ENCODE results near the gene CNTD1.

DNA sequence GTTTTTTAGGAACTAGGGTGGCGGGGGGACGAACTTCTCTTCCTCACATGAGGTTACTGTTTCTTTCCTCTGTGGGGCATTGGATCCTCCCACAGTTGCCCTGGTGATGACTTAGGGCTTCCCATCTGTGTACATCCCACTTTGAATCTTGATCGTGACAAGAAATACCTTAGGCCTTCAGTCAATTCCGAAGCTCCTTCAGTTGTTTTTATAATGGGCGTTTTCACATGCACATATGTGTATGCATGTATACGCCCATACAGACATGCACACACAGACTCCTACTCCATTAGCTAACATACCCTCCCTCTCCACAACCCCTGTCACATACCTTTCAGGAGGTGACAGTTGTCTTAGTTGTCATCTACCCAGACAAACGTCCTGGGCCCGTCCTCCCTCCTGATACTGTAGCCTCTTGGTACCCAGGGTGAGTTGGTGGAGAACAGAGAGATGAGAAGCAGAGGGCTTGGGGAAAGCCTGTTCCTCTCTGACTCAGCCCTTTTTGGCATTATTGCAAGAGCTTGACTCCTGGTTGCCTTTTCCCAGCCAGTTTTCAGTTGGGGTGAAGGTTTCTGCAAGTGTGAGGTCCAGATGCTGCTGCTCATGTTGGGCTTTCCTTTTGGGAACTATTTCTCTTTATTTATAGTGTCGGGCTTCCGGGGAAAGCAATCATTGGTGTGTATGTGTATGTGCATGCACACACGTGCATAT, 43.5 kb downstream of the CNTD1 start:
- TF ChIP-seq, protein P1, sequence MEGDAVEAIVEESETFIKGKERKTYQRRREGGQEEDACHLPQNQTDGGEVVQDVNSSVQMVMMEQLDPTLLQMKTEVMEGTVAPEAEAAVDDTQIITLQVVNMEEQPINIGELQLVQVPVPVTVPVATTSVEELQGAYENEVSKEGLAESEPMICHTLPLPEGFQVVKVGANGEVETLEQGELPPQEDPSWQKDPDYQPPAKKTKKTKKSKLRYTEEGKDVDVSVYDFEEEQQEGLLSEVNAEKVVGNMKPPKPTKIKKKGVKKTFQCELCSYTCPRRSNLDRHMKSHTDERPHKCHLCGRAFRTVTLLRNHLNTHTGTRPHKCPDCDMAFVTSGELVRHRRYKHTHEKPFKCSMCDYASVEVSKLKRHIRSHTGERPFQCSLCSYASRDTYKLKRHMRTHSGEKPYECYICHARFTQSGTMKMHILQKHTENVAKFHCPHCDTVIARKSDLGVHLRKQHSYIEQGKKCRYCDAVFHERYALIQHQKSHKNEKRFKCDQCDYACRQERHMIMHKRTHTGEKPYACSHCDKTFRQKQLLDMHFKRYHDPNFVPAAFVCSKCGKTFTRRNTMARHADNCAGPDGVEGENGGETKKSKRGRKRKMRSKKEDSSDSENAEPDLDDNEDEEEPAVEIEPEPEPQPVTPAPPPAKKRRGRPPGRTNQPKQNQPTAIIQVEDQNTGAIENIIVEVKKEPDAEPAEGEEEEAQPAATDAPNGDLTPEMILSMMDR (conservative IDR thresholded peaks at IDR 0.05; ENCODE audit: low read length): no peak
- no peak for TF ChIP-seq EZH2phosphoT487 (IDR thresholded peaks at IDR 0.05; ENCODE audit: borderline replicate concordance, low read depth, low read length)

Data from OCI-LY7 (cell line).